ENCODE measurements around the gene CFHR1. TPM values are rescaled to one million over a fixed set of nuclear protein-coding genes. Genes with fewer than 3 reads are reported as not detected.

Gene CFHR1
- polyA plus RNA-seq, 1 donor from 2014 or later, result not detected

- H3K79me2 ChIP-seq (replicated peaks; ENCODE audit: insufficient read depth, low read length), result no peaks in the 10 kb centered on the region
- no peaks in the 10 kb centered on the region for H3K27me3 ChIP-seq (ENCODE audit: insufficient read depth, low read depth, low read length)
- no peaks in the 10 kb centered on the region for H3K9me2 ChIP-seq (ENCODE audit: insufficient read depth, low read length)
- no peak overlapping the region for H3K4me2 ChIP-seq (ENCODE audit: low read length)
- H3K4me3 ChIP-seq (ENCODE audit: low read length), result no peak overlapping the region
- H3K9me3 ChIP-seq (ENCODE audit: low read length), result no peaks in the 10 kb centered on the region
- no peak overlapping the region for H2AFZ ChIP-seq (ENCODE audit: low read depth, low read length)
- TF ChIP-seq RAD21 (conservative IDR thresholded peaks at IDR 0.05) (no peak), TAF1 (IDR thresholded peaks at IDR 0.05; ENCODE audit: low read depth) (no peak), REST (IDR thresholded peaks at IDR 0.05; ENCODE audit: borderline replicate concordance) (no peak), EZH2 (IDR thresholded peaks at IDR 0.05; ENCODE audit: borderline replicate concordance, insufficient read depth, low read length, poor library complexity, severe bottlenecking) (no peak), EP300 (conservative IDR thresholded peaks at IDR 0.05; ENCODE audit: poor library complexity, severe bottlenecking) (no peak), SMC3 (conservative IDR thresholded peaks at IDR 0.05; ENCODE audit: poor library complexity) (no peak)
- H3K27ac ChIP-seq (ENCODE audit: low read length), result no peak overlapping the region
- H4K20me1 ChIP-seq (ENCODE audit: insufficient read depth), result no peaks in the 10 kb centered on the region
- H3F3A ChIP-seq (ENCODE audit: insufficient read depth, low read length, poor library complexity, severe bottlenecking), result no peaks in the 10 kb centered on the region
- no peaks in the 10 kb centered on the region for H3K36me3 ChIP-seq (ENCODE audit: insufficient read depth, low read length)
- H3K9ac ChIP-seq (ENCODE audit: low read length), result no peak overlapping the region
Measured at GRCh38 chr1:196857188-196857587, 37.7 kb downstream of the CFHR1 start.

DNA sequence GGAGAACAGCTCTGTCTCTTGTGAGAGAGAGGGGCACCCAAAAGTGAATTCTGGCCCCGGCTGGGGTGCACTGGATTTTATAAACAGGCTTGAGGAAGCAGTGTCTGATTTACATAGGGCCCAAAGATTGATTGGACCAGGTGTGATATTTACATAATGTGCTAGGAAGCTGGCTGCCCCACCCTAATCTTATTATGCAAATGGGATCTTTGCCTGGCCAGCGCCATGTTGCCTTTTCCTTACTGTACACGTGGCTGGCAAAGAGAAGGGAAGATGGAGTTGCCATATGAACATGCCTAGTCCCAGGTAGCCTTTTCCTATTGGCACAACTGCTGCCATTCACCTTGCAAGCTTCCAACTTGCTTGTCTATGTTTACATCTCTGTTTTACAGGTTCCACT, 39.3 kb downstream of the CFHR1 start:
- Histone ChIP-seq H3K27ac (ENCODE audit: low read length) (no peak overlapping the region), H3F3A (ENCODE audit: insufficient read depth, low read length, poor library complexity, severe bottlenecking) (no peaks in the 10 kb centered on the region), H2AFZ (ENCODE audit: low read depth, low read length) (no peak overlapping the region), H3K4me2 (ENCODE audit: low read length) (no peak overlapping the region), H3K27me3 (ENCODE audit: insufficient read depth, low read depth, low read length) (no peaks in the 10 kb centered on the region), H3K36me3 (ENCODE audit: insufficient read depth, low read length) (no peaks in the 10 kb centered on the region), H3K9me2 (ENCODE audit: insufficient read depth, low read length) (no peaks in the 10 kb centered on the region), H3K9me3 (ENCODE audit: low read length) (no peaks in the 10 kb centered on the region), H4K20me1 (ENCODE audit: insufficient read depth) (no peaks in the 10 kb centered on the region), H3K9ac (ENCODE audit: low read length) (no peak overlapping the region), H3K4me3 (ENCODE audit: low read length) (no peak overlapping the region), H3K79me2 (replicated peaks; ENCODE audit: insufficient read depth, low read length) (no peaks in the 10 kb centered on the region)
- TF ChIP-seq POLR2AphosphoS5 (IDR thresholded peaks at IDR 0.05), result no peak
- TF ChIP-seq EZH2 (IDR thresholded peaks at IDR 0.05; ENCODE audit: borderline replicate concordance, insufficient read depth, low read length, poor library complexity, severe bottlenecking), result no peak
- TF ChIP-seq EP300 (conservative IDR thresholded peaks at IDR 0.05; ENCODE audit: poor library complexity, severe bottlenecking), result no peak
- no peak for TF ChIP-seq CTCF (IDR thresholded peaks at IDR 0.05; ENCODE audit: poor library complexity, severe bottlenecking)
- TF ChIP-seq MXI1 (conservative IDR thresholded peaks at IDR 0.05; ENCODE audit: poor library complexity, severe bottlenecking), result no peak
- no peak for TF ChIP-seq REST (IDR thresholded peaks at IDR 0.05; ENCODE audit: borderline replicate concordance)
- TF ChIP-seq SMC3 (conservative IDR thresholded peaks at IDR 0.05; ENCODE audit: poor library complexity), result no peak
- no peak for TF ChIP-seq RAD21 (conservative IDR thresholded peaks at IDR 0.05)
- no peak for TF ChIP-seq TAF1 (IDR thresholded peaks at IDR 0.05; ENCODE audit: low read depth)

Measured in neural cell (in vitro differentiated cells).